Right forelimb (tissue), 1 donor: ENCODE results near the gene CHM.
"Not testable (repeated sequence)": the region's sequence is repeated elsewhere in the genome, so short reads cannot be mapped to it uniquely, and the experiment has no call there.

Source experiments
- DNase-seq: peaks from one replicate; pipeline ENCODE4 v3.0.0-alpha.2; 2018

The CHM gene

DNA sequence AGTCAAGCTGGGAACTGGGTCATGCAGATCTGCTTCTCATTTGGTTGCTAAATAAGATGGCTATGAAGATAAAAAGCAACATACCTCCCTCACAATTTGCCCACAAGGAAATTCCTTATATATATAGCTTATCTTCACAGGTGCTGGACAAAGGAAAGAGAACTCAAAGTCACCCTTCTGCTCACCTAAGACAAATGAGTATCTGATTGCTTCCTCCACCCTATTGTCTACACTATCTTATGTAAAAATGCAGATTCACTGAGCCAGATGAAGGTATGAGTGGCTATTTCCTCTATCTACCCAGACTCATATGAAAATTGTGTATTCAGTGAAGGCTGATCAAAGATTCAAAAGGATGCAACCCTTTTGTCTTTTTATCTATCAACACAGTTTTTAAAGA is 50.8 kb downstream of the CHM start:
- DNase-seq: no peak

DNA sequence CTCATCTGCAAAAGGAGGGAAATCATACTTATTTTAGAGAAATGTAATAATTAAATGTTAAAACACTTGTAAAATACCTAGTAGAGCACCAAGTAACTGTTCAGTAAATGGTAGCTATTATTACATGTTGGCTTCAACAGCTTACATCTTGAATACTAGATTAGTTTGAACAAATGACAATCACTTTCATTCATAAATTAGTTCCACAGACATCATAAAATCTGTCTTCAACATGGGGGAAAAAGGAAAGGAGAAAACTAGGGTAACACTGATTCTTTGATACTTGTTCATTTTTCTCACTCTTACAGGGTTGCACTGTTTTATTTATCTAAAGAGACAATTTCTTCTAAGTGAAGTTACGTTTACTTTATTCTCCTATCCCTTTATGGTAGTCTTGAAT is 51.7 kb downstream of the CHM start:
- DNase-seq: no peak

DNA sequence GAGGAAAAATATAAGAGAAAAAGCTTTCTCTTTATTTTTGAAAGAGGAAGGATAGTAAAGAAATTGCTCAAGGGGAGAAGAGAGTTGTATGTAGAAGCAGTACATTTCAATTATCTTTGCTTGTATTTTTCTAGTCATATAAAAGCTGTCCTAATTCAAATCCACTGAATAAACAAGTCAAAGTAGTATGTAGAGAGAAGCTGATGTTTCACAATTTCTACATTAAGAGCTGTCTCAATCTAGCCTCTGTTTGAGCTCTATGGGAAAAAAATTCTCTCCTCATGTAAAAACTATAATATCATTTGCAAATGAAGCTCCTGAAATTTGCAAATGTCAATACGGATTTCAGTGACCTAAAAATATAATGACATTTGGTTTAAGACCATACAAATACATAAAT is 52.6 kb downstream of the CHM start:
- DNase-seq: no peak

DNA sequence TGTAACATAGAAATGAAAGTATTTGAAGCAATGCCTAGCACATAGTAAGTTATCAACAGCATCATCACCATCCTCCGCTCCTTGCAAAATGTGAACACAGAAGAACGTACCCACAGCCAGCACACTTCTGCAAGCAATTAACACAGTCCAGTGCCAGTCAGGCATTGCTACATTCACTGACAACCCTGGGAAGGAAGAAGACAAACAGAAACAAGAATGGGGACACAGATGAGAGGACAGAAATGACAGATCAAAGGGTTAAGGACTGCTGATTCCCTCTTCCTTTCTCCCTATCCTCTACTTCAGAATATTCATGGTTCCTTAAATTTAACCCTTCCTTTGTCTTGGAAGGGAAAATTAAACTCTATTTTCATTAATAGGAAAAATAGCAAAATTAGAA is 53.1 kb downstream of the CHM start:
- no peak for DNase-seq

DNA sequence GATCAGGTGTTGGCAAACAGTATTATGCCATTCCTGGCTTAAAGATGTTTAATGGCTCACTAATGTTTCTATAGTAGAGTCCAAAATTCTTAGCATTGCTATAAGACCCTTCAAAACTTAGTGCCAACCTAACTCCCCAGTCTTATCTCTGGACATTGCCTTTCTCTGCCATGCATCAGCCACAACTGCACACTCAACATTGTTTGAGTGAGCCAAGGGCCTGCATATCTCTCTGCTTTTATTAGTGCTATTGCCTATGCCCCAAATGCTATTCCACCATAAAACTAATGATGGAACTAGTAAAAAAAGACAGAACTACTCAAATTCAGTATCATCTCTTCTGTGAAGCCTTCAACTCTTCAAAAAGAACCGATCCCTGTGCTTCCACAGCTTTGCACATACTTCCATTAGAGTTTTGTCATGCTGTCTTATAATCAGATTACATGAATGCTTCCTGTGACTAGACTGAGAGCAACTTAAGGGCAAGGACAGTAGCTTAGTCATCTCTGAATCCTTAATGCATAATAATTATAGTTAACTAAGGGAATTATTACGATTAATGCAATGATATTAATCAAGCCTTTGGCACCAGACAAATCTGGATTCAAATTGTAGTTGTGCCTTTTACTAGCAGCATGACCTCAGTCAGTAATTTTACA is 53.7 kb downstream of the CHM start:
- no peak for DNase-seq

DNA sequence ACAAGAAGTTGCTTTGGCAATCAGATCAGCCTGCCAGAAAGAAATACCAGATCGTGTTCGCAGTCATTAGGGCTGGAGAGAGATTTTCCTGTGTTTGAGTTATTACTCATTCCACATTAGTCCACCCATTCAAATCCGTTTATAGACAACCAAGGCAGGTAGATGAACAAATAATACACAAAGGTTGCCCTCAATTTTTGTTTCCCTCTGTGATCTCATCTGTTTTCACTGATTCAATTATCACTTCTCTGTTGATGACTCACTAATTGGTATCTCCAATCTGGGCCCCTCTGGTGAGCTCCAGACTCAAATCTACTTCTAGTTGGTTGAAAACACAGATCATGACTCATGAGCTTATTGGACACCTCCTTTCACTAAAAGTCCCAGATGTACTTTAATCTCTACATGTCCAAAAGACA is 54.5 kb downstream of the CHM start:
- no peak for DNase-seq

DNA sequence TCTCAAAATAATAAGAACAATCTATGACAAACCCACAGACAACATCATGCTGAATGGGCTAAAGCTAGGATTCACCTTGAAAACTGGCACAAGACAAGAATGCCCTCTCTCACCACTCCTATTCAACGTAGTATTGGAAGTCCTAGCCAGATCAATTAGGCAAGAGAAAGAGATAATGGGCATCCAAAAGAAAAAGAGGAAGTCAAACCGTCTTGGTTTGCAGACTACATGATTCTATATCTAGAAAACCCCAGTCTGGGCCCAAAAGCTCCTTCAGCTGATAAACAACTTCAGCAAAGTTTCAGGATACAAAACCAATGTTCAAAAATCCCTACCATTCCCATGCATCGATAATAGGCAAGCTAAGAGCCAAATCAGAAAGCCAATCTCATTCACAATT is 59.0 kb downstream of the CHM start:
- no peak for DNase-seq

DNA sequence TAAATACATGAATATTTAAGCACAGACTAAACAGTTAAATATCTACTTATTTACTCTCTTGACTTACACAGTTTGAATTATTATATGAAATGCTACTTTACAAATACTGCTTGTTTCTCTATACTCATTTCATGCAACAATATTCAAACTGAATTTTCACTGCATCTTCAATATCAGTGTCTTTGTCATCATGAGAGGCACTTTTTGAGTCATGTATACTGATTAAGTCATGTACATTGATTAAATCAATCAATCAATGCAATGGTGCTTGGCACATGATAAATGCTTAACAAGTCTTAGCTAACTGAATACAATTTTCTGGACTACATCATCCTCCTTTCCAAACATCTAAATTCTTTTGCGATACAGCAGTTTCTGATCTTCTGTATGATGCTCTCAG is 67.1 kb downstream of the CHM start:
- no peak for DNase-seq

DNA sequence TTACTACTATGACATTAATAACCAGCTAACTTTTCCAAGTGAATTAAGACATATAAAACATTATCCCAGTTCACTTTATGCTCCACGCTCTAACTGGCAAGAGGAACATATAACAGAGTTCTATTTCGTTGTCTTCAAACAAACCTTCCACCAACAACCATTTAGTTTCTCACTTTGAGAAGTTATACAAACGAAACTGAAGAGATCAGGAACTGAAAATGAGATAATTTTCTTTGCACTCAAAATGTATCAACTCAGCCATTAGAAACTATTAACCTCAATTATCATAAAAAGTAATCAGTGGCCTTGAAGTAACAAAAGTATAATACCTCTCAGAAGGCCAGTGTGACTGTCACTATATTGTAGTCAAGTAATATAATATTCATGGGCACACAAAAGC is 70.1 kb downstream of the CHM start:
- no peak for DNase-seq

DNA sequence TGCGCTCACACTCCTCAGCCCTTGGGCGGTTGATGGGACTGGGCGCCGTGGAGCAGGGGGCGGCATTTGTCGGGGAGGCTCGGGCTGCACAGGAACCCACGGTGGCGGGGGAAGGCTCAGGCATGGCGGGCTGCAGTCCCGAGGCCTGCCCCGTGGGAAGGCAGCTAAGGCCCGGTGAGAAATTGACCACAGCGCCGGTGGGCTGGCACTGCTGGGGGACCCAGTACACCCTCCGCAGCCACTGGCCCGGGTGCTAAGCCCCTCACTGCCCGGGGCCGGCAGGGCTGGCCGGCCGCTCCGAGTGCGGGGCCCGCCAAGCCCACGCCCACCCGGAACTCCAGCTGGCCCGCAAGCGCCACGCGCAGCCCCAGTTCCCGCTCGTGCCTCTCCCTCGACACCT is 75.0 kb downstream of the CHM start:
- not testable (repeated sequence) for DNase-seq

DNA sequence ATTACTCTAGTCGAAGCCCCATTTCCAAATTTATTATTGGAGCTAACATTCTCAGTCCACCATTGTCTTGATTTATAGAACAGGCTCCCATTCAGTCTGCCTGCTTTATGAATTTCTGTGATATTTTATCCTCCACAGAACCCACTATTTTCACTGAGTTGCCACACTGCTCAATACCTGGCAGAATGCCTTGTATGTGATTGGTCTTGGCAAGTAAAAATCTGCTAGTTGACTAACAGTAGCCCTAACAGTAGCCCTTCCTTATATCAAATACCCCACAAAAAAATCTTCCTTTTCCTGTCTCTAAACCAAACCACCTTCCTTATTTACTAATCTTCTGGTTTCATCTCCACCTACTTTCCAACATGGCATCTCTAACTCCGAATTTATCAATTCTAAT is 82.6 kb downstream of the CHM start:
- no peak for DNase-seq

DNA sequence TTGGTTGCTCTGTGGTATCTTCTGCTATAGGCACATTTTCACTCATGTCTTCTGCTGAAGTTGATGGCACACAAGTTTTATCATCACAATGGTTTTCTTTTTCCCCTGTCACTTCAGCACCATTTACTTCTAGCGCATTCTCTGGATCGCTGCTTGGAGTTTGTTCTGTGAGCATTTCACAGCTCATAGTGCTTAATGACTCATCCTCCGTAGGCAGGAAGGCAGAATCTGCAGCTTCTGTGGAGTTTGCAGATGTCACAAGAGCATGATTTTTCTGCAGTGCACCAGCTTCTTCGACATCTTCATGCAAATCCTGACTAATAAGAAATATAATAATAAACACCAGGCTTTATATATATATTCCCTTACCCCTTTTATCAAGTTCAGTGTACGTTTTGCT is 83.6 kb downstream of the CHM start:
- DNase-seq: no peak

DNA sequence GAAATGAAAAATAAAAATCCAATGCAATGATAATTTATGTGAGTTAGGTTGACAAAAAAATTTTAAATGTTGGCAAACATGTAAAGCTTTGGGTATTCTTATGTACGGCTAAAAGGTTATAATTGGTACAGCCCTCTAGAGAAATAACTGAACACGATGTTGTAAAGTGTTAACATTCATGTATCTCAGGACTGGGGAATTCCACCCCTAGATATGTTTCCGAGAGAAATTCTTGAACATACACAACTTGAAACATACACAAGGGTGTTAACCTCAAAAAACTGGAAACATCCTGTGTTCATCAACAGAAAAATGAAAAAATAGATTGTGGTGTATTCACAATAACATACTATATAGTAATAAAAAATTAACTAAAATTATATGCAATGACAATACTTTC is 91.8 kb downstream of the CHM start:
- no peak for DNase-seq

DNA sequence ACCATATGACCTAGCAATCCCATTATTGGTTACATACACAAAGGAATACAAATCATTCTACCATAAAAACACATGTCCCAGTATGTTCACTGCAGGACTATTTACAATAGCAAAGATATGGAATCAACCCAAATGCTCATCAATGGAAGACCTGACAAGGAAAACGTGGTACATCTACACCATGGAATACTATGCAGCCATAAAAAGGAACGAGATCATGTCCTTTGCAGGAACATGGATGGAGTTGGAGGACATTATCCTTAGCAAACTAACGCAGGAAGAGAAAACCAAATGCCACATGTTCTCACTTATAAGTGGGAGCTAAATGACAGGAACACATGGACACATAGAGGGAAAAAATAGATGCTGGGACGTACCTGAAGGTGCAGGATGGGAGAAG is 102.6 kb downstream of the CHM start:
- not testable (repeated sequence) for DNase-seq

DNA sequence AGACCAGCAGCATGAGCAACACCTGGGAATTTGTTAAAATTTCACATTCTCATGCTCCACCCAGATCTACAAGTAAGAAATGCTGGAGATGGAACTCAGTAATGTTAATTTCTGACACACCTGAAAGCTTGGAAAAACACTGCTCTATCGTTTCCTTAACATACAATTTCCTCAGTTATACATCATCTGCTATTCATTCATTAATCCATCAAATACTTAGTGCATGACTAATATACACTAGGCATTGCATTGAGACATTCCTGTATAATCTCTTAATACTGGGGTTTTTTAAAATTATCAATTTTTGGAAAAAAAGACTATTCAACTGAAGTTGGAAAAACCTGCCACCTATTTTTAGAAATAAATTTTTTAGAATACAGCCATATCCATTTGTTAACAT is 106.1 kb downstream of the CHM start:
- no peak for DNase-seq

DNA sequence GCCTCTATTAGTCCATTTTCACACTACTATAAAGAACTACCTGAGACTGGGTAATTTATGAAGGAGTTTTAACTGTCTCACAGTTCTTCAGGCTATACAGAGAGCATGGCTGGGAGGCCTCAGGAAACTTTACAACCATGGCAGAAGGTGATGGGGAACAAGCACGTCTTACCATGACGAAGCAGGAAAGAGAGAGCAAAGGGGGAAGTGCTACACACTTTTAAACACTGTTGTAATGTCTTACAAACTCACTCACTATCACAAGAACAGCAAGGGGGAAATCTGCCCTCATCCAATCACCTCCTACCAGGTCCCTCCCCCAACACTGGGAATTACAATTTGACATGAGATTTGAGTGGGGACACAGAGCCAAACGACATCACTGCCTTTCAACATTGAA is 107.4 kb downstream of the CHM start:
- not testable (repeated sequence) for DNase-seq

DNA sequence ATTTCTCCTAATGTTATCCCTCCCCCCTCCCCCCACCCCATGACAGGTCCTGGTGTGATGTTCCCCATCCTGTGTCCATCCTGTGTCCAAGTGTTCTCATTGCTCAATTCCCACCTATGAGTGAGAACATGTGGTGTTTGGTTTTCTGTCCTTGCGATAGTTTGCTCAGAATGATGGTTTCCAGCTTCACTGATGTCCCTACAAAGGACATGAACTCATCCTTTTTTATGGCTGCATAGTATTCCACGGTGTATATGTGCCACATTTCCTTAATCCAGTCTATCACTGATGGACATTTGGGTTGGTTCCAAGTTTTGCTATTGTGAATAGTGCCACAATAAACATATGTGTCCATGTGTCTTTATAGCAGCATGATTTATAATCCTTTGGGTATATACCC is 113.0 kb downstream of the CHM start:
- DNase-seq: not testable (repeated sequence)

DNA sequence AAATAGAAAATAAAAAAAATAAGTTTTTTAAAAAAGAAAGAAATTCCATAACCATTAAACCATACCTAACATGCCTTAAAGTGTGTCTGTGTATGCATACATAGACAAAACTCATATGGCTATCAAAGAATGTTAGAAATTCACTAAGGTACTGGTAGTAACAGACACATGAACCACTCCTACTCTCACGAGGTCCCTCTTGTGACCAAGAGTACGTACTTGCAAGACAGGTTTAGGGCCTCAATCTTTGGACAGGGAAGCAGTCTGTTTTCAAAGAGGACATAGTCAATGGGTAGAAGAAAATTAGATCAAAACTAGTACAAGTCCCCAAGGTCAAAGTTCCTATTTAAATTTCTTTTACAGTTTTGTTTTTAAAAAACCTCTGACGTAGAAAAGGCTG is 117.3 kb downstream of the CHM start:
- DNase-seq: no peak

DNA sequence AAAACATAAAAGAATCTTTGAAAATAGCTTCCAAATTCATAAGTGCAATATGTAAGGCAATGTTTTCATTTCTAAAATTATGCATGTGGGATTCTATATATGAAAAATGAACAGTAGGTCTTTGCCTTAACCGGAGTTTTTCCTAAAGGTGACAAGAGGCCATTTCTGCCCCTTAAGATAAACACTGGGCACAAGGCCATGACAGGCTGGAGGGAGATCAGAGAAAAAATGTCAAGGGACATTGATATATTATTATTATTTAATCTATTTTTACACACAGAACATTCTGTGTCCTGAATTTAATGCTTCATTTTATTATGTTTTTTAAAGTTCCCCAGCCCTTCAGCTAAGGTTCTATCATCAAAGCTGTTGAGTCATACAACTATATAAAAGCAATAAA is 118.8 kb downstream of the CHM start:
- no peak for DNase-seq

DNA sequence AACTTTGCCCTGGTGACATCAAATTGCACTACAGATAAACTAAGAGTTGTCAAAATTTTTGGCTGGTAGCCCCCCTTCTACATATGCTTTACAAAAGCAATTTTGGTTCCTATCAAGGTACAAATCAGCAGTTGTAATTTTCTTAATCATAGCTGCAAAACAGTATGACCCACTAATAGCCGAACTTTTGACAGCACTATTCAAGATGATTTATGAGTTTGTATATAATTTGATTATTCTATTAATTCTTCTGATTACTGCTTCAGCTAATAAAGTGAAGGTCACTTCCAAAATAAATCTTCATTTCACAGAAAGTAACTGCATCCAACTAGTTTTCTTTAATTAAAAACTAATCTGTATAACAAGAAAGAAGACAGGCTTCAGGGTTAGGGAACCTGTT is 119.6 kb downstream of the CHM start:
- DNase-seq: no peak

DNA sequence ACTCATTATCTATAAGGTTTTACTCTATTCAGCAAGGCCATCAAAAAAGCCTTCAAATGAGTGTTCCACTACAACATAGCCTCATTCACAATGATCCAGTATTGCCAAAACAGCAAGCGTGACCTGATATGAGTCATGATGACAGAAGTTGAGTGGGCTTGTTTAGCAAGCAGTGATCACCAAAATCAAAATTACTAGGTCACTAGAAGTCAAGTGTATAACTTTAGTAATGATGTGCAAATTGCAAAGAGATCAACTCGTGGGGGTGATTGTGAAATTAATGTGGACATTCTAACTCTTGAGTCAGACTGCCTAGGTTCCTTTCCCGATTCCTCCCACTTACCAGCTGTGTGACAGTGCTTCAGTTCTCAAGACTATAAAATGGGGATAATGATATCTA is 124.5 kb downstream of the CHM start:
- no peak for DNase-seq

DNA sequence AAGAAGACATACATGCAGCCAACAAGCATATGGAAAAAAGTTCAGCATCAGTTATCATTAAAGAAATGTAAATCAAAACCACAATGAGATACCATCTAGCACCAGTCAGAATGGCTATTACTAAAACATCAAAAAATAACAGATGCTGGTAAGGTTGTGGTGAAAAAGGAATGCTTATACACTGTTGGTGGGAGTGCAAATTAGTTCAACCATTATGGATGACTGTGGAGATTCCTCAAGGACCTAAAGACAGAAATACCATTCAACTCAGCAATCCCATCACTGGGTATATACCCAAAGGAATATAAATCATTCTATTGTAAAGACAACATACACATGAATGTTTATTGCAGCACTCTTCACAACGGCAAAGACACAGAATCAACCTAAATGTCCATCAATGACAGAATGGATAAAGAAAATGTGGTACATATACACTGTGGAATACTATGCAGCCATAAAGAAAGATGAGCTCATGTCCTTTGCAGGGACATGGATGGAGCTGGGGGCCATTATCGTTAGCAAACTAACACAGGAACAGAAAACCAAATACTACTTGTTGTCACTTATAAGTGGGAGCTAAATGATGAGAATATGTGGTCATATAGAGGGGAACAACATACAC is 130.6 kb downstream of the CHM start:
- DNase-seq: not testable (repeated sequence)

DNA sequence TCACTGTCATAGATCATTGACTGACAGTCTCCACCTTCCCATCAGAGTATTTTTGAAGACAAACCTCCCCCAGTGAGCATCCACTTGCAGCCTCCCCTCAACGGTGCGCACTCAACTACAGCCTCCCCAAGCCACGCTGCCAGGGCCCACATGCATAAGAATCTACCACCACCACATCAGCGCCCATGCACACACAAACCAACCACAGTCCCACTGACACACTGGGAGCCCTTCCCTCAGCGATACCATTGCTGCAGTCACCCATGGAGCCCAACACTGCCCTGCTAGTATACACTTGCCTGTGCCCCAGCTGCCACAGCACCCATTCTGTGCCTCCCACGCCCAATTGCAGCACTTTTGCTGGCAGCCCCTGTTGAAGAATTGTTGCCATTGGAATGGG is 132.9 kb downstream of the CHM start:
- no peak for DNase-seq

DNA sequence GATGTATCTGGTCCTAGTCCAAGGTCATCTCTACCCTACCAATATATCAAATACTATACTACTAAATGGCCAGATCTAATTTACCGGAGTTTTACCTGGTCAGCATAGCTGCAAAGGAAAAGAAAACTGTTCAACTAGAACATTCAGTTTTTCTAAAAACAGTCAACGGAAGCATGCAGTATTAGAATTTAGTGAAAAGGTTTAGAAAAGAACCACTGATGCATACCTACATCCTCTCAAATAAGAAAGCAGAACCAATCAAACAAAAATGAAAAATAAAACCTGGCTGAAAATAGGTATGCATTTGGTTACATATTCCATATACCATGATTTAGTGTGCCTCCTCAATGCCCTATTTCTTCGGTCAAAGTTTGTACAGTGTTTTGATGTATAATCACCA is 140.0 kb downstream of the CHM start:
- DNase-seq: no peak

DNA sequence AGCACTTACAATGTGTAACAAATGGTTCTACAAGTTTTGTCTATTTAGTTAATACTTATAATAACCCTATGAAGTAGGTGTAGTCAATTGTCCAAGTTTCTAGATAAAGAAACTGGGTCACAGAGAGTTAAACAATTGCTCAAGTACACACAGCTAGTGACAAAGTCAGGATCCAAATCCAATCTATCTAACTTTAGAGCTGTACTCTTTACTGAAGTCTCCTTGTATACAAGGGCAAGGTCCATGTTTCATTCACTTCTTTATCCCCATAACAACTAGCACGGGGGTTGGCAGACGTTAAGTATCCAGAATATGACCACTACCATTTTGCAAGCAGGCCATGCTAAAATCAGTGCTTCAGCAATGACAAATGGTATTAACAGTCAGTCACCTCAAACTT is 141.0 kb downstream of the CHM start:
- no peak for DNase-seq
